ENCODE results near the gene C10orf71. TPM values are rescaled to one million over a fixed set of nuclear protein-coding genes. Genes with fewer than 3 reads are reported as not detected.

Gene C10orf71
- total and polyA plus RNA-seq, 2 of the 8 experiments (the other 6 are each of a cell fraction or from before 2014, with no cell fraction given): not detected

- H3K36me3 ChIP-seq (ENCODE audit: control insufficient read depth in 2 of 4, insufficient read depth in 4 of 4, low read length in 3 of 4): no peaks in the 10 kb centered on the region
- ChIA-PET POLR2A (ENCODE audit: partially characterized antibody) (no interaction called here), CTCF (ENCODE audit: partially characterized antibody) (interaction anchor here (1.4 kb wide), 1 partner anchor 8 kb away, joined by 5 read pairs; no protein-coding TSS in a partner anchor)
- no peak overlapping the region for H2BK120ac ChIP-seq (replicated peaks; ENCODE audit: low read depth, low read length)
- H2AK5ac ChIP-seq (ENCODE audit: low read depth, low read length): no peak overlapping the region
- no peak overlapping the region for H3K56ac ChIP-seq (replicated peaks; ENCODE audit: insufficient read length, low read depth, low read length)
- H2AFZ ChIP-seq (ENCODE audit: low read length): no peak overlapping the region
- no peaks in the 10 kb centered on the region for H3K4me1 ChIP-seq (replicated peaks in 1 of 4; ENCODE audit: control insufficient read depth in 3 of 4, insufficient read depth in 4 of 4, low read length in 3 of 4)
- WGBS, 2 experiments (ENCODE audit: extremely low coverage in 1 of 2, insufficient coverage in 1 of 2, insufficient read length in 1 of 2, insufficient replicate concordance in 2 of 2, low coverage in 1 of 2, low lambda C conversion rate in 2 of 2, missing lambda C conversion rate in 1 of 2): 95% methylated on average over 4 of the region's 4 CpGs; no CpG with 5 or more reads in 1 of the 2 experiments
- no peak overlapping the region for H4K91ac ChIP-seq (replicated peaks; ENCODE audit: insufficient read length, low read length)
- no peak overlapping the region for H3K23ac ChIP-seq (ENCODE audit: insufficient read length)
- no peak overlapping the region for H4K8ac ChIP-seq (ENCODE audit: extremely low read depth, insufficient read depth, low read length)
- no peak overlapping the region for H3K4me2 ChIP-seq (ENCODE audit: insufficient read depth in 1 of 2, low read depth in 2 of 2, low read length in 2 of 2)
- no peaks in the 10 kb centered on the region for H4K20me1 ChIP-seq (replicated peaks in 1 of 2; ENCODE audit: control insufficient read depth in 1 of 2, insufficient read depth in 2 of 2, low read length in 2 of 2)
- DNase-seq (ENCODE audit: low read depth in 1 of 2, low spot score in 2 of 2) (no peak), FAIRE-seq (no peak)
- H2BK5ac ChIP-seq (ENCODE audit: low read depth, low read length): no peak overlapping the region
- no peak overlapping the region for H2BK12ac ChIP-seq (ENCODE audit: low read depth, low read length)
- no peak overlapping the region for H3K18ac ChIP-seq (ENCODE audit: extremely low read depth, low read length)
- no peaks in the 10 kb centered on the region for H3K79me2 ChIP-seq (ENCODE audit: control insufficient read depth in 1 of 2, insufficient read depth in 2 of 2, low read length in 2 of 2)
- H2BK20ac ChIP-seq (ENCODE audit: low read length): no peak overlapping the region
- no peaks in the 10 kb centered on the region for H3K9me3 ChIP-seq (ENCODE audit: insufficient read depth in 2 of 2, low read depth in 1 of 2, low read length in 1 of 2)
- no peak overlapping the region for H3K4me3 ChIP-seq (ENCODE audit: extremely low read depth in 1 of 4, insufficient read depth in 2 of 4, low read depth in 3 of 4, low read length in 4 of 4)
- H3K9ac ChIP-seq (replicated peaks in 1 of 4; ENCODE audit: extremely low read depth in 1 of 4, low read depth in 3 of 4, low read length in 3 of 4): no peak overlapping the region
- no peak overlapping the region for H3K14ac ChIP-seq (ENCODE audit: insufficient read length)
- H3K27me3 ChIP-seq (replicated peaks in 1 of 4; ENCODE audit: control insufficient read depth in 3 of 4, extremely low read depth in 1 of 4, insufficient read depth in 3 of 4, low read length in 3 of 4): no peaks in the 10 kb centered on the region
- H3K27ac ChIP-seq (ENCODE audit: low read depth, low read length): no peak overlapping the region
- no peak overlapping the region for H2BK15ac ChIP-seq (ENCODE audit: low read length)
- no peaks in the 10 kb centered on the region for H3K79me1 ChIP-seq (ENCODE audit: low read depth, low read length)
- H3K4ac ChIP-seq (replicated peaks; ENCODE audit: insufficient read length, low read depth, low read length): no peak overlapping the region
- TF ChIP-seq EGR1 (IDR thresholded peaks at IDR 0.05; ENCODE audit: borderline replicate concordance, low read depth, low read length): no peak
- TF ChIP-seq EZH2 (IDR thresholded peaks at IDR 0.05; ENCODE audit: low read depth, low read length, severe bottlenecking): no peak
- no peak for TF ChIP-seq NANOG (IDR thresholded peaks at IDR 0.05; ENCODE audit: insufficient read depth, low read depth, low read length, poor library complexity, severe bottlenecking)
- no peak for TF ChIP-seq POLR2AphosphoS5 (IDR thresholded peaks at IDR 0.05; ENCODE audit: low read depth, low read length)
- TF ChIP-seq SIN3A (conservative IDR thresholded peaks at IDR 0.05 in 1 of 2, IDR thresholded peaks at IDR 0.05 in 1 of 2; ENCODE audit: low read depth in 1 of 2, low read length in 2 of 2): no peak
- TF ChIP-seq YY1 (IDR thresholded peaks at IDR 0.05; ENCODE audit: low read depth, low read length): no peak
- TF ChIP-seq CBX8 (IDR thresholded peaks at IDR 0.05; ENCODE audit: borderline replicate concordance, low read depth, low read length): no peak
- no peak for TF ChIP-seq ASH2L (IDR thresholded peaks at IDR 0.05; ENCODE audit: low read length)
- no peak for TF ChIP-seq NRF1 (IDR thresholded peaks at IDR 0.05; ENCODE audit: low read depth, low read length)
- TF ChIP-seq CREB1 (IDR thresholded peaks at IDR 0.05): no peak
- no peak for TF ChIP-seq JUND (IDR thresholded peaks at IDR 0.05; ENCODE audit: low read length)
- TF ChIP-seq EP300 (IDR thresholded peaks at IDR 0.05; ENCODE audit: borderline replicate concordance in 1 of 2, low read depth in 2 of 2, low read length in 2 of 2): no peak
- H4K5ac ChIP-seq (ENCODE audit: insufficient read length, low read depth, low read length): no peak overlapping the region
- H3K23me2 ChIP-seq (ENCODE audit: low read depth, low read length): no peaks in the 10 kb centered on the region
These were observed 12.7 kb downstream of the C10orf71 start for GRCh38 chr10:49311555-49312236.
